Loucy (cell line): ENCODE results near the gene SHOC2.

Experiments used
- H2AFZ ChIP-seq: fragments of 200-600 bp; sonication (generic); 2 replicates; pipeline ENCODE4 v1.6.0; 2016; ENCODE audit warnings: antibody characterized with exemption, mild to moderate bottlenecking, low read length, moderate library complexity
- H3F3A ChIP-seq: fragments of 200-600 bp; 2 replicates; pipeline ENCODE4 v1.6.0; 2016; ENCODE audit warnings: antibody characterized with exemption, low read depth, mild to moderate bottlenecking
- H3K27me3 ChIP-seq: fragments of 200-600 bp; sonication (generic); 2 replicates; pipeline ENCODE4 v1.6.1; 2014; ENCODE audit warnings: low read length, mild to moderate bottlenecking; ENCODE audit not compliant: insufficient read depth, poor library complexity, severe bottlenecking
- H3K36me3 ChIP-seq: fragments of 200-600 bp; sonication (generic); 2 replicates; pipeline ENCODE4 v1.6.1; 2016; ENCODE audit warnings: low read length; ENCODE audit not compliant: insufficient read depth
- H3K4me1 ChIP-seq: fragments of 200-600 bp; sonication (generic); 2 replicates; pipeline ENCODE4 v1.5.1; 2014; ENCODE audit warnings: low read length, mild to moderate bottlenecking; ENCODE audit not compliant: insufficient read depth, poor library complexity, severe bottlenecking
- H3K4me2 ChIP-seq: fragments of 200-600 bp; sonication (generic); 2 replicates; pipeline ENCODE4 v1.6.0; 2014; ENCODE audit warnings: antibody characterized with exemption, low read length, low read depth, mild to moderate bottlenecking; ENCODE audit not compliant: poor library complexity, severe bottlenecking
- H3K4me3 ChIP-seq: fragments of 200-600 bp; sonication (generic); 2 replicates; pipeline ENCODE4 v1.5.1; 2014; ENCODE audit warnings: low read length, mild to moderate bottlenecking, mixed read lengths; ENCODE audit not compliant: poor library complexity, severe bottlenecking
- H3K79me2 ChIP-seq: fragments of 200-600 bp; sonication (generic); 2 replicates; pipeline ENCODE4 v1.6.1; 2014; ENCODE audit warnings: low read length; ENCODE audit not compliant: insufficient read depth
- H3K9ac ChIP-seq: fragments of 200-600 bp; sonication (generic); 2 replicates; pipeline ENCODE4 v1.6.0; 2014; ENCODE audit warnings: mild to moderate bottlenecking, low read depth, low read length, moderate library complexity; ENCODE audit not compliant: poor library complexity, severe bottlenecking
- H3K9me2 ChIP-seq: fragments of 200-600 bp; sonication (generic); replicated peaks from 2 replicates; pipeline ENCODE4 v1.6.1; 2016; ENCODE audit warnings: low read depth, low read length, mixed read lengths
- H3K9me3 ChIP-seq: fragments of 200-600 bp; sonication (generic); 2 replicates; pipeline ENCODE4 v1.6.1; 2014; ENCODE audit warnings: mild to moderate bottlenecking, antibody characterized with exemption, low read length, low read depth; ENCODE audit not compliant: insufficient read depth
- H4K20me1 ChIP-seq: fragments of 200-600 bp; sonication (generic); 2 replicates; pipeline ENCODE4 v1.6.0; 2014; ENCODE audit warnings: antibody characterized with exemption, low read length, mild to moderate bottlenecking; ENCODE audit not compliant: insufficient read depth, poor library complexity, severe bottlenecking
- EZH2phosphoT487 ChIP-seq: fragments of 200-600 bp; IDR thresholded peaks from 2 replicates; pipeline ENCODE4 v1.6.1; 2018; ENCODE audit warnings: antibody characterized with exemption, mild to moderate bottlenecking, moderate library complexity, borderline replicate concordance
- TF ChIP-seq, protein P1 (sequence below): fragments of 200-600 bp; sonication (generic); conservative IDR thresholded peaks from 2 replicates; pipeline ENCODE4 v1.5.1; 2014; ENCODE audit warnings: mild to moderate bottlenecking, antibody characterized with exemption, low read length

The SHOC2 gene

DNA sequence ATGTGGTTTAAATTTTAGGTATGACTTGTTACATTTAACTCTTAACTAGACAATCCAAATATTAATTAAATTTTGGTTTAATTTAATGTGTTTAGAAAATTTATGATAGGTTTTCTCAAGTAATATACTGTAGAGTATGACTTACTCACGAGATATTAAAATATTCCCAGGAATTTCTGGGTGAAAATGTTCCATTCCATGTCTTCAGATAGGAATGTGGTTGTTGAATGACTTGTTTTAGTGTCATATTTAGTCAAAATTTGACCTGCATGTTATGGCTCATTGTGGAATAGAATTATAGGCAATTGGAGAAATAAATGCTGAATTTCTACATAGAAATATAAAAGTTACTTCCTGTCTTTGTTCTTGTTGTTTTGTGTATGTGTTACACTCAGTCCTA is 46.7 kb downstream of the SHOC2 start:
- Histone ChIP-seq H3K4me2 (no peak overlapping the region), H3K79me2 (peaks cover 93% of the 10 kb centered on the region), H4K20me1 (peaks cover 42% of the 10 kb centered on the region)

DNA sequence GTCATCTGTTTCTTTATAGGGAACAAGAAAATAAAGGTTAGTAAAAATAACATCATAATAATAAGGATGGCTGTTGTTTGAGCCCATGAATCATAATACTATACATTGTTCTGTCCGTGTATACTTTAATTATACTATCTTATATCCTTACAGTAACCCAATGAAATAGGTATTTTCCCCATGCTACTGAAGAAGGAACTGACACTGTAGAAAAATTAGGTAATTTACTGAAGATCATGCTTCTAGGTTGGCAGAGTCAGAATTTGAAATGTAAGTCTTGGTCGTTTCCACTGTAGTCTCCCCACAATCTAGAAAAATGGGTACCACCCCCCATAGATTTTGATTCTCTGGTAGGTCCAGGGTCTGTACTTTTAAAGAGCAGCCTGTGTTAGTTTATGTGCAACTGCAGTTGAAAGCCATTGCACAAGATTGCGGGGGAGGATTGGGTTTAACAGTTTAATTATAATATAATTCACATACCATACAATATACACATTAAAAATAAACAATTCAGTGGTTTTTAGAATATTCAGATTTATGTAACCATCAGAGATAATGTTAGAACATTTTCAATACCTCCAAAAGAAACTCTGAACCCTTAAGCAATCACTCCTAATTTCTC is 47.7 kb downstream of the SHOC2 start:
- TF ChIP-seq, protein P1, sequence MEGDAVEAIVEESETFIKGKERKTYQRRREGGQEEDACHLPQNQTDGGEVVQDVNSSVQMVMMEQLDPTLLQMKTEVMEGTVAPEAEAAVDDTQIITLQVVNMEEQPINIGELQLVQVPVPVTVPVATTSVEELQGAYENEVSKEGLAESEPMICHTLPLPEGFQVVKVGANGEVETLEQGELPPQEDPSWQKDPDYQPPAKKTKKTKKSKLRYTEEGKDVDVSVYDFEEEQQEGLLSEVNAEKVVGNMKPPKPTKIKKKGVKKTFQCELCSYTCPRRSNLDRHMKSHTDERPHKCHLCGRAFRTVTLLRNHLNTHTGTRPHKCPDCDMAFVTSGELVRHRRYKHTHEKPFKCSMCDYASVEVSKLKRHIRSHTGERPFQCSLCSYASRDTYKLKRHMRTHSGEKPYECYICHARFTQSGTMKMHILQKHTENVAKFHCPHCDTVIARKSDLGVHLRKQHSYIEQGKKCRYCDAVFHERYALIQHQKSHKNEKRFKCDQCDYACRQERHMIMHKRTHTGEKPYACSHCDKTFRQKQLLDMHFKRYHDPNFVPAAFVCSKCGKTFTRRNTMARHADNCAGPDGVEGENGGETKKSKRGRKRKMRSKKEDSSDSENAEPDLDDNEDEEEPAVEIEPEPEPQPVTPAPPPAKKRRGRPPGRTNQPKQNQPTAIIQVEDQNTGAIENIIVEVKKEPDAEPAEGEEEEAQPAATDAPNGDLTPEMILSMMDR: no peak
- Histone ChIP-seq H3F3A (no peaks in the 10 kb centered on the region), H4K20me1 (peaks cover 45% of the 10 kb centered on the region), H3K9me3 (no peaks in the 10 kb centered on the region), H3K4me3 (no peak overlapping the region), H3K79me2 (peaks cover 93% of the 10 kb centered on the region), H2AFZ (no peak overlapping the region), H3K27me3 (no peaks in the 10 kb centered on the region), H3K36me3 (peaks cover 9% of the 10 kb centered on the region), H3K9me2 (no peaks in the 10 kb centered on the region), H3K9ac (no peak overlapping the region), H3K4me1 (no peaks in the 10 kb centered on the region), H3K4me2 (no peak overlapping the region)

More for the DNA sequence above, 46.7 kb downstream of the SHOC2 start:
- Histone ChIP-seq H3K27me3 (no peaks in the 10 kb centered on the region), H3K9ac (no peak overlapping the region), H2AFZ (no peak overlapping the region), H3K4me1 (no peaks in the 10 kb centered on the region), H3F3A (no peaks in the 10 kb centered on the region), H3K36me3 (peaks cover 9% of the 10 kb centered on the region), H3K9me2 (no peaks in the 10 kb centered on the region), H3K9me3 (no peaks in the 10 kb centered on the region), H3K4me3 (no peak overlapping the region)
- TF ChIP-seq, protein P1: no peak
- no peak for TF ChIP-seq EZH2phosphoT487

DNA sequence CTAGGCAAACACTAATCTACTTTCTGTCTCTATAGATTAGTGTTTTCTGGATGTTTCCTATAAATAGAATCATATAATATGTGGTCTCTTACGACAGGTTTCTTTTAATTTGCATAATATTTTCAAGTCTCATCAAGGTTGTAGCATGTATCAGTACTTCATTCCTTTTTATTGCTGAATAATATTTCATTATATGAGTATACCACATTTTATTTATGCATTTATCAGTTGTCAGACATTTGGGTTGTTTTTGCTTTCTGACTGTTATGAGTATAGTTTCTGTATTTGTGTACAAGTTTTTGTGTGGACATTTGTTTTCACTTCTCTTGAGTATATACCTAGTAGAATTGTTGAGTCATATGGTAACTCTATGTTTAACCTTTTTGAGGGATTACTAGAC is 48.2 kb downstream of the SHOC2 start:
- Histone ChIP-seq H3K9me2 (no peaks in the 10 kb centered on the region), H3K4me2 (no peak overlapping the region), H3K36me3 (peaks cover 9% of the 10 kb centered on the region), H4K20me1 (peaks cover 40% of the 10 kb centered on the region), H3K4me1 (no peaks in the 10 kb centered on the region), H3K4me3 (no peak overlapping the region), H3F3A (no peaks in the 10 kb centered on the region), H3K27me3 (no peaks in the 10 kb centered on the region), H3K79me2 (peaks cover 93% of the 10 kb centered on the region), H3K9ac (no peak overlapping the region), H2AFZ (no peak overlapping the region), H3K9me3 (no peaks in the 10 kb centered on the region)
- TF ChIP-seq EZH2phosphoT487: no peak
- TF ChIP-seq, protein P1: no peak
